Epithelial cell of proximal tubule (primary cell): ENCODE results near the gene UBE2G2. TPM values are rescaled to one million over a fixed set of nuclear protein-coding genes. Genes with fewer than 3 reads are reported as not detected.

ENCODE experiments used
- DNase-seq: peaks from one replicate; pipeline ENCODE4 v3.0.0-alpha.2; 2011; ENCODE audit warnings: low read depth
- H3K4me3 ChIP-seq: 2 replicates; pipeline ENCODE4 v1.5.1; 2011; ENCODE audit warnings: low read depth, mild to moderate bottlenecking, low read length
- total RNA-seq: library from RNA; depleted of rRNA; stranded (reverse); fragments of >200 nt; gene quantifications from 2 replicates; pipeline ENCODE4 v1.2.3, GENCODE V29; 2015
- TF ChIP-seq, protein P1 (sequence below): conservative IDR thresholded peaks from 2 replicates; pipeline ENCODE4 v1.5.1; 2012; ENCODE audit warnings: low read depth, mild to moderate bottlenecking, low read length

The UBE2G2 gene
- total RNA-seq, 1 donor from 2014 or later = 29.6 TPM

DNA sequence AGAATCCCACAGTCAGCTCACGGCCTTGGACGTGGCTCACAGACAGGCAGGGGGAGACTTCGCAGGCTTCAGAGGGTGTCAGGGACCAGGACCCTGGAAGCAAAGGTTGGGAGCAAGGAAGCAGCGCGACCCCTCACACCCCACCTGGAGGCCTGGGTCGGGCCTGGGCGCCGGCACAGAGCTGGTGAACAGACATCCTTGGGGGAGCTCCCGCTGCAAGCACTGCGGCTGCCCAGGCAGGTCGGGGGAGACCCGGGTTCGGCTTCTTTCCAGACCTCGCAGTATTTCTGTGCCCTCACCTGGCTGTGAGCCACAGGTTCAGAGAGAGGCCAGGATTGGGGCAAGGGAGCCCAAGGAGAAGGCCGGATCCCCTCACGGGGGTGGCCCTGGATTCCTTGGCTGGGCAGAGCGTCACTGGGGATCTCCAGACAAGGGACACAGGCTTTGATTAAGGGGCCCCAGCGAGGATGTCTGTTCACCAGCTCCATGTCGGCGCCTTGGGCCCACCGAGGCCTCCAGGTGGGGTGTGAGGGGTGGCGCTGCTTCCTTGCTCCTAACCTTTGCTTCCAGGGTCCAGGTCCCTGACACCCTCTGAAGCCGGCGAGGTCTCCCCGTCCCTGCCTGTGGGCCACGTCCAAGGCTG lies 52.4 kb downstream of the UBE2G2 start:
- TF ChIP-seq, protein P1, sequence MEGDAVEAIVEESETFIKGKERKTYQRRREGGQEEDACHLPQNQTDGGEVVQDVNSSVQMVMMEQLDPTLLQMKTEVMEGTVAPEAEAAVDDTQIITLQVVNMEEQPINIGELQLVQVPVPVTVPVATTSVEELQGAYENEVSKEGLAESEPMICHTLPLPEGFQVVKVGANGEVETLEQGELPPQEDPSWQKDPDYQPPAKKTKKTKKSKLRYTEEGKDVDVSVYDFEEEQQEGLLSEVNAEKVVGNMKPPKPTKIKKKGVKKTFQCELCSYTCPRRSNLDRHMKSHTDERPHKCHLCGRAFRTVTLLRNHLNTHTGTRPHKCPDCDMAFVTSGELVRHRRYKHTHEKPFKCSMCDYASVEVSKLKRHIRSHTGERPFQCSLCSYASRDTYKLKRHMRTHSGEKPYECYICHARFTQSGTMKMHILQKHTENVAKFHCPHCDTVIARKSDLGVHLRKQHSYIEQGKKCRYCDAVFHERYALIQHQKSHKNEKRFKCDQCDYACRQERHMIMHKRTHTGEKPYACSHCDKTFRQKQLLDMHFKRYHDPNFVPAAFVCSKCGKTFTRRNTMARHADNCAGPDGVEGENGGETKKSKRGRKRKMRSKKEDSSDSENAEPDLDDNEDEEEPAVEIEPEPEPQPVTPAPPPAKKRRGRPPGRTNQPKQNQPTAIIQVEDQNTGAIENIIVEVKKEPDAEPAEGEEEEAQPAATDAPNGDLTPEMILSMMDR = no peak
- no peak overlapping the region for H3K4me3 ChIP-seq
- no peak for DNase-seq

DNA sequence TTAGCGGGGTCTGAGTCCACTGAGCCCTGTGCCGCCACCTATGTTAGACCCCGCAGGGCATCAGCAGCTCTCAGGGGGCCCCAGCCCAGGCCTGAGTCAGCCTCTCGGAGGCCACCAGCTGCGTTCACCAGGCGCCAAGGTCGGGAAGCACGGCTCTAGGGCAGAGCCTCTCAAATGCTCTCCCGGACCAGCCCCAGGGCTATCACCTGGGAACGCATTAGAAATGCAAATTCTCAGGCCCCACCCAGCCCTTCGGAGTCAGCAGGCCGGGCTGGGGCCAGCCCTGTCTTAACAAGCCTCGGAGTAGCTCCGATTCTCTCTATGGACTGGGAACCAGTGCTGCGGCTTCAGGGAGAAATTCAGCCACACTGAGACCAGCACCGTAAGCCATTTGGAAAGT lies 53.0 kb downstream of the UBE2G2 start:
- TF ChIP-seq, protein P1 = no peak
- no peak overlapping the region for H3K4me3 ChIP-seq
- DNase-seq = no peak

DNA sequence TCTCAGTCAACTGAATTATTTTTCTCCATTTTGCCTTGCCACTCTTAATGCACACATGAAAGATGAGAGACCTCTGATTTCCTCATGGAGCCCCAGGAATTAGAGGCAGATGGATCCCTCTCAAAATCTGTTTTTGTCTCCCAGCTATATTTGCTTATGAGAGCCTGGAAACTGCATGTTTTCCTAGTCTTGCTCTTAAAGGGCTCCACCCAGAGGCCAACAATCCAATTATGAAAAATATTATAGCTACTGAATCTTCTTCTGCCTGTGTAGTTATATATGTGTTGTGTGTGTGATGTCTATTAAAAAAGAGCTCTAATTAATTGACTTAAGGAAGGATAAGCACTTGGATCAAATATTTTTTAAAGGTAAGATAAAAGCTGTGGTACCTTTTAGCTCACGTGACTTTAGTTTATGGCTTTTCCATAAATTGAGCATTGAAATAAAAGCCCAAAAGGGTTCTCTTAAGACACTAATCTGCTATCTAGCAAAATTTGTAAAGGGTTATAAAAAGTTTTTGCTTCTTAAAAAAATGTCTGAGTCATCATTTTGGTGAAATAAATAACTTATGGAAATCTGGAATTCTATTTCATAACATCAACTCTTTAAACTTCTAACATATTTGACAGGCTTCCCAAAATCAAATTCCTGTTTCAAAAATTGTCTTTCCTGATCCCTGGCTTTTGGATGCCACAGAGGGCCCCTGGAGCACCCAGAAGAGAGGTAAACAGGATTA lies 59.0 kb downstream of the UBE2G2 start:
- DNase-seq = no peak
- TF ChIP-seq, protein P1 = peak; percentile 36

DNA sequence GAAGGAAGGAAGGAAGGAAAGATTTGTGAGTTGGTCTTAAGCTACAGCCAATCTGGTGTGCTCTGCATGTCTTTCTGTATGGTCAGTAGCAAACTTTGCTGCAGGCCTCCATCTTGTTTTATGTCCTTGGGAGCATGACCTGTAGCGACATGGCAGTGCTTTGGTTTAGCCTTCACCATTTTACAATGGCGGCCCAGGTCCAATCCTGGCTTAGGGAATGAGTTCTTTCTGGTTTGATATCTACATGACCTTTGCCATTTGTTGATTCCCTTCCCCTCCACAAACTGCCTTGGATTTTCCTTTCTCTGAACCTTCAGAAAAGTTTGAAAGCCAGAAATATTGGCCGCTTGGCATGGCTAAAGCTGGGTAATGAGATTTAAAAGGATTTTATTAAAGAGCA lies 59.7 kb downstream of the UBE2G2 start:
- TF ChIP-seq, protein P1 = no peak
- H3K4me3 ChIP-seq = no peak overlapping the region
- DNase-seq = no peak

More for the DNA sequence above, 59.0 kb downstream of the UBE2G2 start:
- H3K4me3 ChIP-seq = no peak overlapping the region

DNA sequence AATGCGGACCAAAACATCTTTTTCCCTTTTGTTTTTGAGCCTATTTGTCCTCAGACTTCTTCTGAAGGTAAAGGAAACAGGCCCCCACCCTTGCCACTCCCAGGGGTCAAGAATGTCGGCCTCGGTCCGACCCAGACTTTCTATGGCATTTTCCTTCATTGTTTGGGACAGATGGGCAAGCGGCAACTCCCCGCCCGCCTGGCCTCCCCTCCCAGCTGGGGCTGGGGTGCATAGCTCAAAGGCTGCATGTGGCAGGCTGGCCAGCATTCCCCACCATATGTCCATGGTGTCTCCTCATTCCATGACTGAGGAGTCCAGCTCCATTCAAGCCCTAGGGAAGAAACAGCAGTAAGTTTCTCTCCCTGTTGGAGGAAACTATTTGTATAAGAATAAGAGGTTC lies 60.9 kb downstream of the UBE2G2 start:
- TF ChIP-seq, protein P1 = no peak
- H3K4me3 ChIP-seq = no peak overlapping the region

DNA sequence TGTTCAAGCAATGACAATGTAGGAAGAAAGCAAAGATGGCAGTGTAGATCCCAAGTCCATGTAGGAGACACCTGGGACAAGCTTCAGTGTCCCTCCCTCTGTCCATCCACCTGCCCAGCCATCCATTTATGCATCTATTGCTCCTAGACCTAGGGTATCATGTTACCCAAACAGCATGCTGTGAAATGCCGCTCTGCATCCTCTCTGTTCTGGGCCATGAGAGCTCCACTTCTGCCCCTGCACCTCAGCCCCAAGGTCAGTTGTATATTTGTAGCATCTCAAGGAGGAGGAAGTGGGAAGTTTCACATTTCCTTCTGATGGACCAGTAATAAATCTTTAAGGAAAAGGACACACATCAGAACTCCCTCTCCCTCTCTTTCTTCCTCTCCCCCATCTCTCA lies 62.3 kb downstream of the UBE2G2 start:
- no peak for DNase-seq
- H3K4me3 ChIP-seq = no peak overlapping the region
- TF ChIP-seq, protein P1 = no peak

More for the DNA sequence above, 60.9 kb downstream of the UBE2G2 start:
- no peak for DNase-seq

DNA sequence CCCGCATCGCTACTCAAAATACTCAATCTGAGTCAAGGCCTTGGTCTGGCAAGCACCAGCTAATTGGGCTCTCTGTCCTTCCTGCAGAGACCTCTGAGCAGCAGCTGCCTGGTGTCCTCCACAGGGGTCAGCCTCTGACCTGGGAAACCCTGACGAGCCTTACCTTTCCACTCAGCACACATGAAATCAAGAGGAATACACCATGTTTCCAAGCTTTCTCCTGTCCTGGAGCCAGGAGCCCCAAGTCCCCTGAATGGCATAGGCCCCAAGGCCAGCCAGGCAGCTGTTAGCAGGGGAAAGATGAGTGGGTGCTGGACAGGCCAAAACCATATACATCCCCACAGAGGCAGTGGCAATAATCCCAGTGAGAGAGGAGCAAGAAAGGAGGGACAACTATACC lies 63.0 kb downstream of the UBE2G2 start:
- no peak overlapping the region for H3K4me3 ChIP-seq
- no peak for DNase-seq
- TF ChIP-seq, protein P1 = no peak
